ENCODE results near the gene DYNC2H1.

GRCh38 chr11:103281301-103281700 is 172.1 kb downstream of the DYNC2H1 start:
- no peak for TF ChIP-seq CTCF (conservative IDR thresholded peaks at IDR 0.05; ENCODE audit: low read depth, low read length)
- TF ChIP-seq EZH2 (IDR thresholded peaks at IDR 0.05; ENCODE audit: borderline replicate concordance, low read depth, low read length, poor library complexity, severe bottlenecking), result no peak

Data from A673 (cell line).